ENCODE results near the gene SLC45A1.
"Not testable (repeated sequence)": the region's sequence is repeated elsewhere in the genome, so short reads cannot be mapped to it uniquely, and the experiment has no call there.

SLC45A1 gene

GRCh38 chr1:8367571-8368194 is 49.8 kb downstream of the SLC45A1 start:
- DNase-seq (ENCODE audit: low read depth in 2 of 2), result no peak

DNA sequence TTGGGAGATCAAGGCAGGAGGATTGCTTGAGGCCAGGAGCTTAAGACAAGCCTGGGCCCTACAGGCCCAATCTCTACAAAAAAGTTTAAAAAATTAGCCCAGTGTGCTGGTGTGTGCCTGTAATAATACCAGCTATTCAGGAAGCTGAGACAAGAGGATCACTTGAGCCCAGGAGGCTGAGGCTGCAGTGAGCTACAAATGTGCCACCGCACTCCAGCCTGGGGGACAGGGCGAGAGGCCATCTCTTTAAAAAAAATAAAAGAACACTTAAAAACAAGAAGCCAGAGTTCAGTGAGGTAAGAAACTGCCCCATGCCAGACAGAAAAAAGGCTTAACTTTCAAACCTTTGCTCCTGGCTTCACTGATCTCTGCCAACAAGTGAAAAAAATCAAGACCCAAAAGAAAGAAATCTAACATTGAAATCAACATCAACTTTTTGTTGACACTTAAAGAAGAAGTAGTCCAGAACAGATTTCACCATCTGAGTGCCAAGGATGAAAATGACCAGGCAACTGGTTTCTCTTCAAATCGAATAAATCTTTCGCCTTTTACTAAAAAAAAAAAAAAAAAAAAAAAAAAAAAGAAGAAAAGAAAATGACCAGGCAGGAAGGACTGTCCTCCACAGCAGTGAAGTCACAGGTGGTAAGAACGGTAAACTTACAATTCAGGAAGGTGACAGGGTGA is 51.2 kb downstream of the SLC45A1 start:
- DNase-seq (ENCODE audit: low read depth in 2 of 2), result no peak

DNA sequence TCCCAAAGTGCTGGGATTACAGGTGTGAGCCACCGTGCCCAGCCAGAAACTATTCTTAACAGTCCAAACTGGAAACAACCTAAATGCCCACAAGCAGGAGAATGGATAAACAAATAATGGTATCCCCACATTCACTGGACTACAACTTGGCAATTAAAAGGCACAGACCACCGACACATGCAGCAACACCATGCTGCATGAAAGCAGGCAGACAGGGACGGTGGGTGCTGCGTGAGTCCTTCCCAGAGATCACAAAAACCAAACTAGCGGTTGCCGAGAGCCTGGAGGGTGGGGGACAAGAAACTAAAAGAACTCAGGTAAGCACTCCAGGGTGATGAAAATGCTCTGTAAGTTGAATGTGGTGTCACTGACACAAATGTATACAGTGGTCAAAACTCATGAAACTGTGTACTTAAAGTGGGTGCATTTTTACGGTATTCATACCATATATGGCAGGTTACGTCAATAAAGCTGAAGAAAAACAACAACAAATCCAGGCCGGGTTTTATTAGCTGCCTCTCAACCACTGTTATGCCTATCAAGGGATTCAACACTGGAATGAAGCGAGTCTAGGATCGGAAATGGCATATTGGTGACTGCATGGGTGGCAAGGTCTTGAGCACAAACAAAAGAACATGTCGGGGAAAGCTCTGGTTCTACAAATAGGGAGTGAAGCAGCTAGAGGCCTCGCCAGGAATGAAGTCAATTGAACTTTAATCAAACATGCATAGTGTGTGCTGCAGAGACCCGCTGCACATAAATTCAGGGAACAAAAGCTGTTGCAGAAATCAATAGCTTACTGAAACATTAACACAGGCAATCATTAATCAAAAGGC is 52.4 kb downstream of the SLC45A1 start:
- DNase-seq (ENCODE audit: low read depth in 2 of 2), result no peak

DNA sequence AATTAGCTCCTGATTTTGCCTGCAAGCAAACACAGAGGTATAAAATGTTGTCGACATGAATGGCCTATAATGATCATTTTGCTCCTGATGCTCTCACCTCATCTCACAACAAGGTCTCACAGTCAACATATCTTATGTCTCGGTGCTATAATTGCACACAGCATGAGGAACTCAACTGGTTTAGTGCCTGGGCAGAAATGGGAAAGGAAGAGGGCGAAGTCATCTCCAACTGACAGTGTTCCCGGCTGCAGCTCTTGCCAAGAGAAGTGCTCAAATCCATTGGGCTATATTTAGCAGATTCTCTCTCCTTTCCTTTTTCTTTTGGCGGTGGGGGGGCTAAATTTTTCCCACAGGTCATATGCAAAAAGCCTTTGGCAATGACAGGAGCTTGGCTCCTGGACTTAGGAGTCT is 53.0 kb downstream of the SLC45A1 start:
- DNase-seq (ENCODE audit: low read depth in 2 of 2), result no peak

- DNase-seq (ENCODE audit: low read depth in 2 of 2), result no peak
Observed at GRCh38 chr1:8371372-8371991, 53.6 kb downstream of the SLC45A1 start.

DNA sequence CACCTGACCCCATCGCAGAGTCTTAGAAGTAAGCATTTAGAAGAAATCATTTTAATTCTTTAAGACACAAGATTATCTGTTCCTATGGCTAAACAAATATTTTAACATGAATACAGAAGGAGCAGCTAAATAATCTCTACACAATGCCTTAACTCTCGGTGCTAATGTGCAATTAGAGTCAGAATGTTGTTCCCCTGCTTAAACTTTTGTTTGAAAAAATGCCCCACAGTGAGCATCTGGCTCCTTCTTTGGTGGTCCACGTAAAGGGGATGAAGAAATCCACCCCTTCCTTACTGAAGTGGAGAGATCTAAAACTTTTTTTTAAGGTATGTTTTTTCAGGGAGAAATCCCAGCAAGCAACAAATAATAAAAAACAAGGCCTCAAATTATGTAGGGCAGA is 55.2 kb downstream of the SLC45A1 start:
- DNase-seq (ENCODE audit: low read depth in 2 of 2), result no peak

- DNase-seq (ENCODE audit: low read depth in 2 of 2), result no peak
Observed at GRCh38 chr1:8373581-8374241, 55.8 kb downstream of the SLC45A1 start.

DNA sequence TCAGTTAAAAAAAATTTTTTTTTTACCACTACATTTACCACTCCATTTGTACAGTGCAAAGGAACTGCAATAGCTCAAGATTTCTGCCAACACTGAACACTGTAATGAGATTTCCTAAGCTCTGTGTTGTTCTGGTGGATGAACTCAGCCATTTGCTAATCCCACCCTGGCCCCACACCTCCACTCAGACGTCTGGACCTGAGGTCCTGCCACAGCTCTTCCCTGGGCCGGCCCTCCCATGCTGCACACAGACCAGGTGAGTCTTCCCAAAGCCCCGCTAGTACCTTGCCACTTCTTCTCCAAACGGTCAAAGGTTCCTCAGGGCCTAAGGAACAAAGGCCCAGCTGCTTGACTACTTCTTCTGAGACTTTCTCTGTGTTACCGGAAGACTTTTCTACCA is 56.4 kb downstream of the SLC45A1 start:
- DNase-seq (ENCODE audit: low read depth in 2 of 2), result no peak

DNA sequence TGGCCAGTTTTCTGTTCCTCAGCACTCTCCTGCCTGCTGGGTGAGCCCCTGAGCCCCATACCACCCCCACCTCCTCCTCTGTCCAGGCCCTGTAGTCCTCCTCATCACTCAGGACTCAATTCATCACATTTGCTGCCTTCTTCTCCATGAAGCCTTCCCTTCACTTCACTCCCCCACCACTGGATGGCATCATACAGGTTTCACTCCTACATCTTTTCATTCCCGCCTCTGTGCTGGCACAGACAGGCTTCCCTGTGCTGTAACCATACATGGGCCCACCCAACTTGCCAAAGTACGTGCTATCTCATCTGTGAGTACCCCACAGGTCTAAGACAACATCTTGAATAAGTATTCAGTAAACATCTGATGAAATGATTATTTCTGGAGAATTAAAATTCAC is 56.9 kb downstream of the SLC45A1 start:
- DNase-seq (ENCODE audit: low read depth in 2 of 2), result no peak

DNA sequence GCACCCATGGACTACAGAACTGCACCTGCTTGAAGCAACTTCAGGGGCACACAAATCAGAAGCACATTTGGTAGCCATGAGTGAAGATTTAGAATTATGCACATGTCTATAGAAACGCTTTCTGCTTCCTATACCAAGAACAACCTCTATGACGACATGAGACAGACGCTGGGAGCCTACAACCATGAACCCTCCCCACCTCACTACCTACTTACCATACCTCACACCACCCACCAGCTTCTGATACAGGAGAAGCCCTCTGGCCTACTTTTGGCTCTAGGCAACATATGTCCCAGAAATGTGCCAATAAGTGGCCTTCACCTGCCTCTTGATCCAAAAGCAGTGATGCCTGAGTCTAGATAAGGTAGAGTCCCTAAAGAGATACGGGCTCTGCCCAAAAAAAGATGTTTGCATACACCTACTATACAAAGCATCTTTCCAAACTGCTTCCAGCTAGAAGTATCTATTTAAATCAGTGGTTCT is 58.5 kb downstream of the SLC45A1 start:
- DNase-seq (ENCODE audit: low read depth in 2 of 2), result no peak

- DNase-seq (ENCODE audit: low read depth in 2 of 2), result no peak
Observed at GRCh38 chr1:8377271-8377981, 59.5 kb downstream of the SLC45A1 start.

DNA sequence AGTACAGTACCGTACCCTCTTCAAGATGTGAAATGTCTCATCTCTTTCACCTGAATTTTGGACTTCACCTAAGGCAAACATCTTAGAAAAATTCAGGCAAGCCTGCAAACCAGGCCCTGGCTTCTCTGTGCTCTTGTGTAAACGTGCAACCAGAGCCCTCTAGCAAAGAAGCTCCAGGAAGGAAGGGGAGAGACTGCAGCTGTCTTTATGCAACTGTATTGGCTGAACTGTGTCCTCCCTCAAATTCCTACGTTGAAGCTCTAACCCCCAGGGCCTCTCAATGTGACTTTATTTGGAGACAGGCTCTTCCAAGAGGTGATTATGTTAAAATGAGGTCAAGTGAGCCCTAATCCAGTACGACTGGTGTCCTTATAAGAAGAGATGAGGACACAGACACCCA is 60.3 kb downstream of the SLC45A1 start:
- no peak for DNase-seq (ENCODE audit: low read depth in 2 of 2)

- DNase-seq (ENCODE audit: low read depth in 2 of 2), result no peak
Observed at GRCh38 chr1:8378981-8379470, 61.1 kb downstream of the SLC45A1 start.

- DNase-seq (ENCODE audit: low read depth in 2 of 2), result no peak
Observed at GRCh38 chr1:8379513-8380186, 61.7 kb downstream of the SLC45A1 start.

DNA sequence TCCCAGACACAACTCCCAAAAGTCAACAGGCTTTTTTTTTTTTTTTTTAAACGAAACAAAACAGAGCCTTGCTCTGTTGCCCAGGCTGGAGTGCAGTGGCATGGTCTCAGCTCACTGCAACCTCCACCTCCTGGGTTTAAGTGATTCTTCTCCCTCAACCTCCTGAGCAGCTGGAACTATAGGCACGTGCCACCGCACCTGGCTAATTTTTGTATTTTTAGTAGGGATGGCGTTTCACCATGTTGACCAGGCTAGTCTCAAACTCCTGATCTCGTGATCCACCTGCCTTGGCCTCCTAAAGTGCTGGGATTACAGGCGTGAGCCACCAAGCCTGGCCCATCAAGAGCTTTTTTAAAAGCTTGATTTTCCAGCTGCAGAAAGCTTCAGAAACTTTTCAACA is 62.4 kb downstream of the SLC45A1 start:
- DNase-seq (ENCODE audit: low read depth in 2 of 2), result not testable (repeated sequence)

DNA sequence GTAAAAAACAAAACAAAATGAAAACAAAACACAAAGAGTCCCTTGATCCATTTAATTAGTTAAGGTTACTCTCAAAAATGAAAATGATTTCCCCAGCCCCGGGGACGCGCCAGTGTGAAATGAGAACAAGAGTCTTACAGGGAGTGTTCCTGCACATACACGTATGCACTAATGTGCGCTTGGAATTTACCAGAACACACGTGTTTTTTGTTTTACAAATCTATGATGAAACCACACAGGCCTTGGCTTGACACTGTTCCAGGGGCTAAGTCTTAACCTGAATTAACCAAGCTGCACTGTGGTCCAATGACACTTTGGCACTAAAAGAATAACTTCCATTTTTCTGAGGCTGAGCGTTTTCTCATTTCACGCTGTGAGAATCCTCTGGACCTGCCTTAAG is 63.7 kb downstream of the SLC45A1 start:
- no peak for DNase-seq (ENCODE audit: low read depth in 2 of 2)

DNA sequence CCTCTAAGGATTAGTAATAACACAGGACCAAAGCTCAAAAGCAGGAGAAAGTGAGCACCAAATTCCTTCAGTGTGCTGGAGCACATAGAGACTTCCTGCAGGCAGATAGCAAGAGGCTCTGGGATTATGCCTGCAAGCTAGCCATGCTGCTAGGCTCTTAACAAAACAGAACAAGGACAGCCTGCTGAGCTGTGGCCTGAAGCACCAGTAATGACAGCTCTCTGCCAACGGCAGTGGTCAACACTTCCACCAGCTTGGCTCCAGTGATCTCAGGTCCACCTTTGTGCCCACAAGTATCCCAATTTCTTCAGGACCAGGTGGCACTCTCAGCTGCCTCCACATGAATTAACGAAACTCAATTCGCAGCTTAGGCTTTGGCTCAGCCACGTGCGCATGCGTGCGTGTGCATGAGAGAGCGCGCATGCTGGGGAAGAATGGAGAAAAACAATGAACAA is 64.2 kb downstream of the SLC45A1 start:
- no peak for DNase-seq (ENCODE audit: low read depth in 2 of 2)

DNA sequence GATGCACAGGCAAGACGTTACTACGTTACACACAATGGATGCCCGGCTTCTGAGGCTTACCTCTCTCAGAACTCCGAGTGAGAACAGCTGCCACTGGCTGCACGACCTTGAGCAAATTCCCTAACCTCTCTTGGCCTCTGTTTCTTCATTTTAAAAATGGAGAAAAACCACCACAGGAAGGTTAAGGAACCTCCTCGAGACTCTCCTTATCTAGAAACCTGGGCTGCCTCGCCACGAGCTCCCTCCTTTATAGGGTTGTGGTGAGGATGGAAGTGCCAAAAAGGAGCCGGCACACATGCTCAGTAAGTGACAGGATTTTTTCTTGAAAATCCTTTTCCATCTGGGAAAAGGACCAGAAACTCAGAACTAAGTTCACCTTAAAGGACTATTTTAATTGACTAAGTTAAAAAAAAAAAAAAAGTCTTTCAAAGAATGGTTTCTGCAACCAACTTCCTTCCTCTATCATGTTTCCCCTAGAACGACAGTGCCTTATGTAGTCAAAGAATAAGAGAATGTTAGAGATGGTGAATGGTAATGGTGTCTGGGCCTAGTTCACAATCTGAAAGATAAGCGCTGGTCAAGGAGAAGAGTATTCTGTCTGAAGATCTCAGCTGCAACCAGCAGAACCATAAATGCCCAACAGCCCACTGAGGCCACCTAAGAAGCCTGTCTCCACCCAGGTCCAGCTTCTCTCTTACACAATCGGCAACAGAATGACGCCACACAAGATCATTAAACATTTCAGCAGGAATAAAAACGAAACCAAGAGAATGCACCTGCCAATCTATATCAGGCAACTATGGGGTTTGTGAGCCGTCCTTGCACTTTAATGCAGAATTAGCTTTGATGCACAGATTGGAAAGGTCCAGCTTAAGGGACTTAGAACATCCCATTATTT is 64.9 kb downstream of the SLC45A1 start:
- no peak for DNase-seq (ENCODE audit: low read depth in 2 of 2)

- DNase-seq (ENCODE audit: low read depth in 2 of 2), result no peak
Observed at GRCh38 chr1:8384088-8384487, 66.2 kb downstream of the SLC45A1 start.
